ENCODE measurements around the gene CCDC107. TPM values are rescaled to one million over a fixed set of nuclear protein-coding genes. Genes with fewer than 3 reads are reported as not detected.

Gene CCDC107
- total RNA-seq, 6 experiments from 2014 or later = 10.0 to 24.2 (median 15.3) TPM

DNA sequence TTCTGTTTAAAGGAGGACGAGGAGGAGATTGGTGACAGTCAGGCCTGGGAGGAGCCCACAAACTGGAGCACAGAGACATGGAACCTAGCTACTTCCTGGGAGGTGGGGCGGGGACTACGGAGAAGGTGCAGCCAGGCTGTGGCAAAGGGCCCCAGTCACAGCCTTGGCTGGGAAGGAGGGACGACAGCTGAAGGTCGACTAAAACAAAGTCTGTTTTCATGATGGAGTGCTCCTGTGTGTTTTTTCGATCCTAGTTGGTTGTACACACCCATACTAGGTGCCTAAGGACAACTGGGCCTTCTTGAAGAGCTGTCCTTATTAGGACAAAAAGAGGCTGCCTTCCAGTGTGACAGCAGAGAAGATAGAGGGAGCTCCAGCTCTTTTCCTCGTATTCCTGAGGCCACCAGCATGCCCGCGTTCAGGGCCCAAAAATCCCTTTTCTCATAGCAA, 2.9 kb downstream of the CCDC107 start:
- Histone ChIP-seq H3K36me3 (no peaks in the 10 kb centered on the region), H3K27ac (peak overlapping the region; percentile 16 to 36 (median 23)), H3K4me1 (peaks cover 0 to 32% (median 3%) of the 10 kb centered on the region in 4 donors), H3K9me3 (no peaks in the 10 kb centered on the region), H3K27me3 (no peaks in the 10 kb centered on the region), H3K4me3 (no peak overlapping the region)
- TF ChIP-seq, protein P1, sequence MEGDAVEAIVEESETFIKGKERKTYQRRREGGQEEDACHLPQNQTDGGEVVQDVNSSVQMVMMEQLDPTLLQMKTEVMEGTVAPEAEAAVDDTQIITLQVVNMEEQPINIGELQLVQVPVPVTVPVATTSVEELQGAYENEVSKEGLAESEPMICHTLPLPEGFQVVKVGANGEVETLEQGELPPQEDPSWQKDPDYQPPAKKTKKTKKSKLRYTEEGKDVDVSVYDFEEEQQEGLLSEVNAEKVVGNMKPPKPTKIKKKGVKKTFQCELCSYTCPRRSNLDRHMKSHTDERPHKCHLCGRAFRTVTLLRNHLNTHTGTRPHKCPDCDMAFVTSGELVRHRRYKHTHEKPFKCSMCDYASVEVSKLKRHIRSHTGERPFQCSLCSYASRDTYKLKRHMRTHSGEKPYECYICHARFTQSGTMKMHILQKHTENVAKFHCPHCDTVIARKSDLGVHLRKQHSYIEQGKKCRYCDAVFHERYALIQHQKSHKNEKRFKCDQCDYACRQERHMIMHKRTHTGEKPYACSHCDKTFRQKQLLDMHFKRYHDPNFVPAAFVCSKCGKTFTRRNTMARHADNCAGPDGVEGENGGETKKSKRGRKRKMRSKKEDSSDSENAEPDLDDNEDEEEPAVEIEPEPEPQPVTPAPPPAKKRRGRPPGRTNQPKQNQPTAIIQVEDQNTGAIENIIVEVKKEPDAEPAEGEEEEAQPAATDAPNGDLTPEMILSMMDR (IDR thresholded peaks at IDR 0.05) = peak; percentile 9 to 47 (median 37)
- no peak for TF ChIP-seq POLR2A (IDR thresholded peaks at IDR 0.05)
- no peak for DNase-seq
- 51% methylated on average over 6 of the region's 9 CpGs for WGBS (ENCODE audit: insufficient coverage, low coverage, low lambda C conversion rate, missing lambda C conversion rate)
- intact Hi-C loops (cut with DNase I) = loop anchor here (5.0 to 10.0 kb wide), 2 partner anchors 64 to 66 kb away; no protein-coding TSS in a partner anchor
- ATAC-seq = no peak

DNA sequence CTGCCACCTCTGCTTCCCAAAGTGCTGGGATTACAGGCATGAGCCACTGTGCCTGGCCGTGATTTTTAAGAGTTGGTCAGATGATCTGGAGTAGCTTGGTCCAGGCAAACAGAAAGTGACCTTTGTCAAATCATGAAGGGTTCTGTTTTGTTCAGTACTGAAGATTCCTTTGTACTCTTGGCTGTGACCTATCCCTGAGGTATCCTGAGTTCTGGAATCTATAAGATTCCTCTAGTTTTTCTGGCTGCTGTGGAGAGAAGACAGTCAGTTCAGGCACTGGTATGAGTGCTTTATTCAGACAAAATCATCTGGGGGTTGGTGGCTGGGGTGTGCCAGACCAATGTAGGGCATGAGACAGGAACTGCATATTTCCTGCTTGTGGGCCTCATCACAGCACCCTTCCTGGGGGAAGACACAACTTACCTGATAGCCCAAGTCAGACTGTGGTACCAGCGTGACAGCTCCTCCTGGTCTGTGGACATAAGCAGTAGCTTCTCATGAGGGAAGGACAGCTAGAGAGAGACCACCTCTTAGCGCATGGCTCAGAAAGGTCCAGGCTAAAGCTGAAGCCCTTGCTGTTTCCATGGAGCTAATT, 3.8 kb downstream of the CCDC107 start:
- H3K4me3 ChIP-seq = no peak overlapping the region
- intact Hi-C loops (cut with DNase I) = loop anchor here (5.0 to 10.0 kb wide), 2 partner anchors 63 to 65 kb away; no protein-coding TSS in a partner anchor
- WGBS (ENCODE audit: insufficient coverage, low coverage, low lambda C conversion rate, missing lambda C conversion rate) = 36% methylated on average over 2 of the region's 3 CpGs
- H3K9me3 ChIP-seq = no peaks in the 10 kb centered on the region
- no peak for DNase-seq
- TF ChIP-seq, protein P1 (IDR thresholded peaks at IDR 0.05) = no peak
- no peak for ATAC-seq
- peak overlapping the region; percentile 16 to 36 (median 35) for H3K27ac ChIP-seq
- no peaks in the 10 kb centered on the region for H3K36me3 ChIP-seq
- H3K27me3 ChIP-seq = no peaks in the 10 kb centered on the region
- peaks cover 0 to 32% (median 3%) of the 10 kb centered on the region in 4 donors for H3K4me1 ChIP-seq

DNA sequence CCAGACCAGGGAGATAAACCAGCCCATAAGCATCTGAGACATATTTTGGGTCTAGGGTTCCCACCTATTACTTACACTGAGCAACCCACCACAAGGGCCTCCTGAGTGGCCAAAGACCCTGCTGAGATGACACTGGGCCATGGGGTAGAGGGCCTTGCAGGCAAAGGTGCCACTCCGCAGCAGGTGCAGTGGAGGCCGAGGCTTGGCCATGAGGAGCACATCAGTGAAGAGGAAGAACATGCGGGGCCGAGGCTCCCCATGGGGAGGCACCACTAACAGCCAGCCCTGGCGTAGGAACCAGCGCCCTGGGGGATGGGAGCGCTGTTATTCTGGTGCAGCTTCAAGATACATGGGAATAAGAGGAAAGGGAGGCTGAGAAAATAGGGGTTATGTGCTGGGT, 4.3 kb downstream of the CCDC107 start:
- DNase-seq = no peak
- H3K4me3 ChIP-seq = no peak overlapping the region
- TF ChIP-seq, protein P1 (IDR thresholded peaks at IDR 0.05) = no peak
- TF ChIP-seq POLR2A (IDR thresholded peaks at IDR 0.05) = no peak
- peaks cover 0 to 32% (median 3%) of the 10 kb centered on the region in 4 donors for H3K4me1 ChIP-seq
- H3K36me3 ChIP-seq = no peaks in the 10 kb centered on the region
- no CpG with 5 or more reads among the region's 7 CpGs for WGBS (ENCODE audit: insufficient coverage, low coverage, low lambda C conversion rate, missing lambda C conversion rate)
- ATAC-seq = no peak
- H3K9me3 ChIP-seq = no peaks in the 10 kb centered on the region
- H3K27ac ChIP-seq = peak overlapping the region in 1 of 3 donors; percentile 36
- intact Hi-C loops (cut with DNase I) = loop anchor here (5.0 to 10.0 kb wide), 2 partner anchors 62 to 65 kb away; no protein-coding TSS in a partner anchor
- no peaks in the 10 kb centered on the region for H3K27me3 ChIP-seq

DNA sequence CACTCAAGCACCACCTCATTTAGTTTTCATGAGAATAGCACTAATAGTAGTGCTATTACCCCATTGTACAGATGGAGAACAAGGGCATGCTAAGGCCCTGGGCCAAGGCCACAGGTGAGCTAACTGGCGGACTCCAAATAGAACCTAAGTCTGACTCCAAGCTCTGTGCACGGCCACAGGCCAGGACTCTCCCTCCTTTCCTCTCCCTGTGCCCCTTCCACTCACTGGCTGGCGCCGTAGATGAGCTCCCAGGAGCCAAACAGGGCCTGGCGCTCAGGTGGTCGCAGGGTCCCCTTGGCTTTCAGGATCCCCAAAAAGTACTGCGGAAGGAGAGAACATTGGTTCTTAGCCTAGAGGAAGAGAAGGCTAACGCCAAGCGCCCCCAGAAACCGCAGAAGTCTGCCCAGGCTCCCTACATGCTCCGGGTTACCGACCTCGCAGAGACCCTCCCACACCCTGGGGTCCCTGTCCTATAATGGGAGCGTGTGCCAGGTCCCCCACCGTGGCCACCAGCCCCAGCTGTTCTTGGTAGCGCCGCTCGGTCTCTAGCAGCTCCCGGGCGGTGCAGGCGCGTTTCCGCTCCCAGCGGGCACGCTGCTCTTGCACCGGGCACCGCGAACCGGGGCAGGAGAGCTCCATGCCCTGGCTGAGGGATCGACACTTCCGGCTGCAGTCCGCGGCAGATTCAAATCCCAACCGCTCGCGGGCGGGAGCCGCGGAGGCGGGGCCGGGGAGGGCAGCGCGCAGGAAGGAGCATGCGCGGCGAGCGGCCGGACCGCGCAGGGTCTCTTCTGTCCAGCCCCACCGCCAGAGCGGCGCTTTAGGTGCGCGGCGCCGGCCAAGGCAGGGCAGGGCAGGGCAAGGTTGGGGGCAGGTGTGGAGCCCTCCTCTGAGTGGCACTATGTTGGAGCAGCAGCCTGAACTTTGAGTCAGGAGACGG, 6.7 kb downstream of the CCDC107 start, which contains the start of gene ARHGEF39:
TSS of gene ARHGEF39 (minus strand) at position 665 of the 940 bp plus-strand sequence. CDS start at position 639, 26 bp downstream.
- peak within 1 kb of the TSS; percentile 18 to 58 (median 48) for H3K4me3 ChIP-seq
- H3K4me1 ChIP-seq = peaks cover 0 to 38% (median 7%) of the 10 kb centered on the region in 4 donors
- intact Hi-C loops (cut with DNase I) = loop anchor here (5.0 to 10.0 kb wide), 2 partner anchors 60 to 62 kb away; no protein-coding TSS in a partner anchor
- H3K9me3 ChIP-seq = no peaks in the 10 kb centered on the region
- TF ChIP-seq, protein P1 (IDR thresholded peaks at IDR 0.05) = peak in 2 of 4 donors; percentile 18 to 25
- peak; percentile 49 for TF ChIP-seq POLR2A (IDR thresholded peaks at IDR 0.05)
- 0% methylated on average over 1 of the region's 58 CpGs for WGBS (ENCODE audit: insufficient coverage, low coverage, low lambda C conversion rate, missing lambda C conversion rate)
- DNase-seq (peak; percentile 85 to 87 (median 85)), ATAC-seq (peak; percentile 82 to 88 (median 87))
- no peaks in the 10 kb centered on the region for H3K36me3 ChIP-seq
- H3K27ac ChIP-seq = peak within 1 kb of the TSS in 1 of 3 donors; percentile 26
- H3K27me3 ChIP-seq = no peaks in the 10 kb centered on the region

Measured in right lobe of liver (tissue), 6 donors.